ENCODE results near the gene FKBP15. TPM values are rescaled to one million over a fixed set of nuclear protein-coding genes. Genes with fewer than 3 reads are reported as not detected.

Gene FKBP15
- total RNA-seq, 4 donors from 2014 or later, result 13.3 to 17.5 (median 14.5) TPM

DNA sequence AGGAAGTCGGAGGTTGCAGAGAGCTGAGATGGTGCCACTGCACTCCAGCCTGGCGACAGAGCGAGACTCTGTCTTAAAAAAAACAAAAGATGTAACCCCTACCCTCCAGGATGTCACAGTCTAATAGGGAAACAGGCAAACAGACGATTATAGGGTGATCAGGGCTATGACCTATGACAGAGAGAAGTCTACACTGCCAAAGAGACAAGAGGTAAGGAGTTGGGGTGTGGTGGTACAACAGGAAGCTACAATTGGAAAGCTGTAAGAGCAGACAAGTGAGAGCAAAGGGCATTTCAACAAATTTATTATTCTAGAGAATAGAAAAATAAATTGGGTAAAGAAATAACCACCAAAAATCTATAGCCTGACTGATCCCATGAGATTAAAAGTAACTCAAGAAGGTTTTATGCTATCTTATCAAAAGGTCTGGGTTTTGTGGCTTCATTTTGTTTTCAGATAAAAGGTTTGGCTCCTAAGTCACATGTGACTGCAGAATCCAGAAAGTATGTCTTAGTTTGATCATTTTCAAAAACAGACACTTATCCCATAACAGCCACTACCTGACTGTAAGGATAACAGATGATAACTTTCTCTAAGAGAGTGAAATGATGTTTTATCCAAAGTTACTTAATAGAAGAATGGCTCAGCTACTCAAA lies 47.0 kb upstream of the FKBP15 start:
- no peak overlapping the region for H3K4me3 ChIP-seq
- H3K27ac ChIP-seq, result no peak overlapping the region
- H3K4me1 ChIP-seq, result peaks cover 0 to 6% of the 10 kb centered on the region in 2 donors
- no peaks in the 10 kb centered on the region for H3K9me3 ChIP-seq
- in situ Hi-C loops (cut with MboI; ENCODE audit: low sequenced_read_pairs in 4 of 4), result loop anchor here in 1 of 4 donors (25.0 kb wide), 1 partner anchor 394 kb away; no protein-coding TSS in a partner anchor
- ATAC-seq, result no peak
- DNase-seq, result no peak
- TF ChIP-seq, protein P1, sequence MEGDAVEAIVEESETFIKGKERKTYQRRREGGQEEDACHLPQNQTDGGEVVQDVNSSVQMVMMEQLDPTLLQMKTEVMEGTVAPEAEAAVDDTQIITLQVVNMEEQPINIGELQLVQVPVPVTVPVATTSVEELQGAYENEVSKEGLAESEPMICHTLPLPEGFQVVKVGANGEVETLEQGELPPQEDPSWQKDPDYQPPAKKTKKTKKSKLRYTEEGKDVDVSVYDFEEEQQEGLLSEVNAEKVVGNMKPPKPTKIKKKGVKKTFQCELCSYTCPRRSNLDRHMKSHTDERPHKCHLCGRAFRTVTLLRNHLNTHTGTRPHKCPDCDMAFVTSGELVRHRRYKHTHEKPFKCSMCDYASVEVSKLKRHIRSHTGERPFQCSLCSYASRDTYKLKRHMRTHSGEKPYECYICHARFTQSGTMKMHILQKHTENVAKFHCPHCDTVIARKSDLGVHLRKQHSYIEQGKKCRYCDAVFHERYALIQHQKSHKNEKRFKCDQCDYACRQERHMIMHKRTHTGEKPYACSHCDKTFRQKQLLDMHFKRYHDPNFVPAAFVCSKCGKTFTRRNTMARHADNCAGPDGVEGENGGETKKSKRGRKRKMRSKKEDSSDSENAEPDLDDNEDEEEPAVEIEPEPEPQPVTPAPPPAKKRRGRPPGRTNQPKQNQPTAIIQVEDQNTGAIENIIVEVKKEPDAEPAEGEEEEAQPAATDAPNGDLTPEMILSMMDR (IDR thresholded peaks at IDR 0.05 in 4 of 5, conservative IDR thresholded peaks at IDR 0.05 in 1 of 5), result no peak
- H3K27me3 ChIP-seq, result no peaks in the 10 kb centered on the region
- intact Hi-C loops (cut with DNase I; ENCODE audit: low total_unique reads), result no loop called here
- peaks cover 0 to 56% of the 10 kb centered on the region in 2 donors for H3K36me3 ChIP-seq

GRCh38 chr9:113266174-113266573 lies 45.1 kb upstream of the FKBP15 start:
- DNase-seq (no peak), ATAC-seq (no peak)
- no peak for TF ChIP-seq POLR2A (IDR thresholded peaks at IDR 0.05)
- Histone ChIP-seq H3K4me1 (no peaks in the 10 kb centered on the region), H3K9me3 (no peaks in the 10 kb centered on the region), H3K27ac (no peak overlapping the region), H3K4me3 (no peak overlapping the region), H3K27me3 (no peaks in the 10 kb centered on the region), H3K36me3 (peaks cover 0 to 52% of the 10 kb centered on the region in 2 donors)
- intact Hi-C loops (cut with DNase I; ENCODE audit: low total_unique reads) (no loop called here), in situ Hi-C loops (cut with MboI; ENCODE audit: low sequenced_read_pairs in 4 of 4) (loop anchor here in 1 of 4 donors (25.0 kb wide), 1 partner anchor 396 kb away; no protein-coding TSS in a partner anchor)

DNA sequence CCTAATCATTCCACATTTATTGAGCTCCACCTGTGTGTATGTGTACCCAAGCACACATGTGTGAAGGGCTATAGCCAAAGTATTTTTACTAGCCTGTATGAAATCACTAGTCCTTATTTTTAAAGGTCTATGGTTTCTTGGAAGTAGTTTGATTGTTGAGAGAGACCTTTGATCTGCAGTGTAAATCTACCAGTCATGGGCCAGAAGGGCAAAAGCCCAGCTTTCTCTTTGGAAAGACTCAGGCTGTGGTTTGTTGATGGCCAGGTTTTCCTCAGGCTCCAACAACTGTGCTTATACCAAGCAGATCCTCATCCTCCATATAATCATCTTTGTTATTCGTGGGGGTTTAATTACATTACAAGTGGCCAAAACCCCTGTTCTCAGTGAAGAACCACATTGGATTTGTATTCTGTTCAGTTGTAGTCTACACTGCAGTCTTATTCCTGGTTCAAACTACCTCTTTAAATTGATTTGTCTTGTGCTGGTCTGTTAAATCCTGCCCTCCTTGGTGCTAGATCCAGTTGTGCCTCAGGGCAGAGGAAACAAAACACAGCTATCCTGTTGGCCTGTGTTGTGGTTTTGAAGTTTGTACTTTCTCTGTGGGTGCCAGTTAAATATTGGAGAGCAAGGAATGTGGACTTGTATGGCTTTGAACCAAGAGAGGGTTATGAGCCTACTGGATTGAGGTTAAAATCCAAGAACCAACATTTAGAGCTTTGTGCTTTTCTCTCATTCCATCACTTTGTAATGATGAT lies 41.0 kb upstream of the FKBP15 start:
- intact Hi-C loops (cut with DNase I; ENCODE audit: low total_unique reads) (no loop called here), in situ Hi-C loops (cut with MboI; ENCODE audit: low sequenced_read_pairs in 4 of 4) (loop anchor here in 1 of 4 donors (25.0 kb wide), 1 partner anchor 400 kb away; no protein-coding TSS in a partner anchor)

DNA sequence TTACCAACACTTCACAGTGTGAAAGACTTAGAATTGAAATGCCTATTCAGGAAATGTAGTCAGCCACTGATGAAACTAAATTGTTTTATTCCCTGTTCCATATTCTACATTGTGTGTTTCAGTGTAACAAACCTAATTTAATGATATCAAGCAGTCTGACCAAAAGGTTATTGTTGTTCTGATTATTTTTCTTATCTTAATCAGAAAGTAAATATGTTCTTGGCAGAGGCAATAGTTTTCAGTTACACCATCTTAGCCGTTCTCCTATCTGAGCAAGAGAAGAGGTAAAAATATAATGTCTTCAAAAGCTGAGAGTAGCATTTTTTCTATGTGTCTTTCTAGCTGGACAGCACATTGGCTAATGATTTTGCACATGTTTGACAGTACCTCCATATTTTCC lies 37.2 kb upstream of the FKBP15 start:
- TF ChIP-seq, protein P1 (IDR thresholded peaks at IDR 0.05 in 4 of 5, conservative IDR thresholded peaks at IDR 0.05 in 1 of 5), result no peak
- no peak for TF ChIP-seq POLR2A (IDR thresholded peaks at IDR 0.05)
- no peak for DNase-seq
- no peak overlapping the region for H3K4me3 ChIP-seq
- no peaks in the 10 kb centered on the region for H3K27me3 ChIP-seq
- intact Hi-C loops (cut with DNase I; ENCODE audit: low total_unique reads) (no loop called here), in situ Hi-C loops (cut with MboI; ENCODE audit: low sequenced_read_pairs in 4 of 4) (loop anchor here in 1 of 4 donors (25.0 kb wide), 1 partner anchor 404 kb away; no protein-coding TSS in a partner anchor)
- H3K27ac ChIP-seq, result no peak overlapping the region
- no peak for ATAC-seq
- H3K36me3 ChIP-seq, result peaks cover 0 to 51% of the 10 kb centered on the region in 2 donors
- H3K4me1 ChIP-seq, result no peaks in the 10 kb centered on the region
- no peaks in the 10 kb centered on the region for H3K9me3 ChIP-seq

More for the DNA sequence above, 41.0 kb upstream of the FKBP15 start:
- no peaks in the 10 kb centered on the region for H3K4me1 ChIP-seq
- no peaks in the 10 kb centered on the region for H3K27me3 ChIP-seq
- H3K36me3 ChIP-seq, result peaks cover 0 to 59% of the 10 kb centered on the region in 2 donors
- TF ChIP-seq, protein P1 (IDR thresholded peaks at IDR 0.05 in 4 of 5, conservative IDR thresholded peaks at IDR 0.05 in 1 of 5), result no peak
- TF ChIP-seq POLR2A (IDR thresholded peaks at IDR 0.05), result no peak
- no peak overlapping the region for H3K4me3 ChIP-seq
- DNase-seq (no peak), ATAC-seq (no peak)
- no peak overlapping the region for H3K27ac ChIP-seq
- H3K9me3 ChIP-seq, result no peaks in the 10 kb centered on the region

DNA sequence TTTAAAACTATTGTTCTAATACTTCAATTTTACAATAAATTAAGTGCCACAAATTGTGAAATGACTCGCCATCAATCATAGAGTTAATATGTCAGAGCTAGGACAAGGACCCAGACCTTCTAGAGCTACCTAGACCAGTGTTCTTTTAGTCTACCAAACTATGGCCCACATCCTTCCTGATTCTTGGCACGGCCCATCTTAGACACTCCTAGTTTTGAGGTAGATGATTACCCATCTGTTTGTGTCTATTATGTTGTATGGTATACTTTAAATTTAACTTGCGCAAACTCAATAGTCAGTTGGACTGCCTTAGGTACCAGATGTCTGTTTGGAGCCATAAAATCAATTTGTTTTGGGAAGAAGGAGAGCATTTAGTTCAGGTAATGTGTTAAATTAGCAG lies 36.8 kb upstream of the FKBP15 start:
- Histone ChIP-seq H3K9me3 (no peaks in the 10 kb centered on the region), H3K4me1 (no peaks in the 10 kb centered on the region), H3K27me3 (no peaks in the 10 kb centered on the region), H3K36me3 (peaks cover 0 to 51% of the 10 kb centered on the region in 2 donors), H3K4me3 (no peak overlapping the region), H3K27ac (no peak overlapping the region)
- TF ChIP-seq, protein P1 (IDR thresholded peaks at IDR 0.05 in 4 of 5, conservative IDR thresholded peaks at IDR 0.05 in 1 of 5), result no peak
- no peak for TF ChIP-seq POLR2A (IDR thresholded peaks at IDR 0.05)
- intact Hi-C loops (cut with DNase I; ENCODE audit: low total_unique reads), result no loop called here
- in situ Hi-C loops (cut with MboI; ENCODE audit: low sequenced_read_pairs in 4 of 4), result loop anchor here in 1 of 4 donors (25.0 kb wide), 1 partner anchor 404 kb away; no protein-coding TSS in a partner anchor
- no peak for ATAC-seq
- no peak for DNase-seq
